Small intestine (tissue), 7 donors: ENCODE data around the gene RNU6-1. TPM values are rescaled to one million over a fixed set of nuclear protein-coding genes. Genes with fewer than 3 reads are reported as not detected.
A peak's percentile ranks its signal among the peaks of the same experiment; 100 is the strongest.

Experiments
- DNase-seq, 2 donors: peaks; one replicate each; pipeline versions ENCODE4 v3.0.0 to v3.0.0-alpha.2; 2013
- FAIRE-seq: peaks from 2 replicates; lab custom pipeline; 2012; peaks lifted over from hg19 to GRCh38; lab: Jason Lieb, UNC
- H3K27ac ChIP-seq, 3 donors: one replicate each; pipeline ENCODE4 v1.5.1; 2013; ENCODE audit warnings: low read length in 2 of 3, mild to moderate bottlenecking in 2 of 3, control low read depth in 1 of 3, inconsistent platforms in 1 of 3, low read depth in 1 of 3, moderate library complexity in 1 of 3
- H3K27me3 ChIP-seq, 3 donors: one replicate each; pipeline ENCODE4 v1.6.1; 2013; ENCODE audit warnings: low read length in 3 of 3, inconsistent platforms in 1 of 3; ENCODE audit not compliant: control insufficient read depth in 3 of 3, insufficient read depth in 3 of 3
- H3K36me3 ChIP-seq, 3 donors: one replicate each; pipeline ENCODE4 v1.6.1; 2013; ENCODE audit warnings: low read length in 3 of 3, inconsistent platforms in 1 of 3, low read depth in 1 of 3, mild to moderate bottlenecking in 1 of 3, moderate library complexity in 1 of 3; ENCODE audit not compliant: control insufficient read depth in 3 of 3, insufficient read depth in 2 of 3
- H3K4me1 ChIP-seq, 3 donors: one replicate each; pipeline ENCODE4 v1.6.1; 2013; ENCODE audit warnings: low read length in 2 of 3, inconsistent platforms in 1 of 3, low read depth in 1 of 3, mild to moderate bottlenecking in 1 of 3, moderate library complexity in 1 of 3; ENCODE audit not compliant: control insufficient read depth in 3 of 3, insufficient read depth in 2 of 3
- H3K4me3 ChIP-seq, 3 donors: one replicate each; pipeline ENCODE4 v1.5.1; 2013; ENCODE audit warnings: low read length in 3 of 3, control low read depth in 1 of 3, inconsistent platforms in 1 of 3, low read depth in 1 of 3, mild to moderate bottlenecking in 1 of 3, moderate library complexity in 1 of 3
- H3K9me3 ChIP-seq, 2 donors: one replicate each; pipeline ENCODE4 v1.6.1; 2013; ENCODE audit warnings: low read depth in 1 of 2, low read length in 1 of 2; ENCODE audit not compliant: control insufficient read depth in 2 of 2, insufficient read depth in 1 of 2
- WGBS, 3 donors: extraction: QIAGEN DNeasy Blood & Tissue Kit; methylation state at CpG; one replicate each; pipeline ENCODE4 v1.1.7; 2013; 5-methylcytosine and 5-hydroxymethylcytosine counted together
- polyA plus RNA-seq, 4 donors: library from polyadenylated mRNA; stranded (reverse) in 3 of 4; unstranded in 1 of 4; fragments of 200-250 nt in 3 of 4; fragments of 120-200 nt in 1 of 4; gene quantifications; one replicate each; pipeline versions ENCODE4 v1.2.1 to v1.2.3, GENCODE V29; 2013
- donor health status: healthy with polysubstance abuse.
- donor health status: control.
- donor health status: control.
- donor health status: Bipolar disorder and iron deficiency.
- donor health status: healthy.

RNU6-1 gene
- polyA plus RNA-seq, 4 donors, result not detected

DNA sequence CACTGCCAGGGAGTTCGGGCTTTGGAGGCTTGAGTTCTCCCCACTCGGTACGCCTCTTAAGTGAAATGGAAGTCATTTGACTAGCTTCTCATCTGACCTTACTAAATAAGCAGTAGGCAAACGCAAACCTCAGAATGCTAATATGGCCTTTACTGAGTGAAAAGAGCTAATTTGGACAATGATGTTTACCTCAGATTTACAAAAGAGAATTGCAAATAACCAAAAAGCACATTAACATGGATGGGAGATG is 1.6 kb upstream of the RNU6-1 start:
- 15 to 27% (median 19%) methylated on average over 4 of the region's 4 CpGs for WGBS, 3 donors
- Histone ChIP-seq H3K36me3 (no peaks in the 10 kb centered on the region), H3K4me3 (peak overlapping the region in 2 of 3 donors; percentile 79 to 96), H3K9me3 (no peaks in the 10 kb centered on the region), H3K27me3 (peaks cover 0 to 14% (median 0%) of the 10 kb centered on the region in 3 donors), H3K4me1 (peaks cover 0 to 11% (median 0%) of the 10 kb centered on the region in 3 donors), H3K27ac (peak overlapping the region in 1 of 3 donors; percentile 95)
- DNase-seq, result no peak
- no peak for FAIRE-seq

DNA sequence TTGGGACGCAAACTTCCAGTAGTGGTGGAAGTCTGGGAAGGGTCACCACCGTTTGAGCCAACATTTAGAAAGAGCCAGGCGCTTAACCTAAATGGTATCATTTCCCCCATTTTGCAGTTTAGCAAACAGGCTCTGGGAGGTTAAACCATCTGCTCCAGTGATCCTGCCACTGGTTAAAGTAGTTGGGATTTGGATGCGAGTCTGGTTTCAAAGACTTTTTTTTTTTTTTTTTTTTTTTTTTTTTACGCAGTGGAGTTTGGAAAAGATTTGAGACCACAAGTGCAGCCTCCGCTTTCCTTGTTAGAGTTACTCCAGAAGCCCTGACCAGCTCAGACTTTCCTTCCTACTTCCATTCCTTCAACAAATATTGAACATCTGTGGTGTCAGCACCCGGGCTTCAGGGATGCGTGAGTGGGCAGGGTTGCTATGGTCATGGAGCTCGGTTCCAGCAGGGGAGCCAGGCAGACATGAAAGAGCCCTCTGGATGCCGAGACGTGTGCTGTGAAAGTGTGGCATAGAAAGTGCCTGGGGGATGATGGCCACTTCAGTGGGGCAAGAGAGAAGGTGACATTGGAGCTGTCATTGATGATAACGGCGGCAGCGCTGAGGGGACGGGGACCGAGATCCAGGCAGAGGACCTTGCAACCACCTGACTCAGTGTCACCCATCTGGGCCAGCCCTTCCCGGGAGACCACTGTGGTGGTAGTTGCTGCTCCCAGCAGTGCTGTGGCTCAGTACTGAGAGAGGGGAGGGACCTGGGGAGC is 1.1 kb upstream of the RNU6-1 start:
- peak overlapping the region; percentile 75 to 99 (median 95) for H3K27ac ChIP-seq
- DNase-seq (peak; percentile 45 to 64), FAIRE-seq (no peak)
- 3 to 6% (median 5%) methylated on average over 17 of the region's 17 CpGs for WGBS, 3 donors
- H3K4me1 ChIP-seq, result peaks cover 0 to 15% (median 2%) of the 10 kb centered on the region in 3 donors
- H3K27me3 ChIP-seq, result peaks cover 0 to 18% (median 1%) of the 10 kb centered on the region in 3 donors
- no peaks in the 10 kb centered on the region for H3K36me3 ChIP-seq
- H3K4me3 ChIP-seq, result peak overlapping the region; percentile 77 to 96 (median 79)
- H3K9me3 ChIP-seq, result no peaks in the 10 kb centered on the region

DNA sequence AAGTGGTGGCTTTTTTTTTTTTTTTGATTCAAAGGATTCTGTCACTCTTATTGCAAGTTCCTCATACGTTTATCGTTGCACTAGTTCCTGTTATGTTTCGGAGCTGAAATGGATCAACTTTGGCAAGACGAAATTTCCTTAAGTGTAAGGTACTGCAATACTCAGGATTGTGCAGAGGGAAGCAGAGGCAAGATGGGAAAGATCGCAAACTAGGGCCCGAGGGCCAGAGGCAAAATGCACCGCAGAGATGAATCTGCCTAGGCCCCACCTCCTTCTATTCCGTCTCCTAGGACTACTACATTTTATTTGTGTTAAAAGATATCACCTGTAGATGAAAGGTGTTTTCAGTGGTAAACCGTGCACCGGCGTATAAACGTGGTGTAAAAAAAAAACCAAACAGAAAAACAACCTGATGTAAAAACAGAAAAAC is 331 bp downstream of the RNU6-1 start:
- peak overlapping the region; percentile 24 to 96 (median 45) for H3K4me3 ChIP-seq
- H3K9me3 ChIP-seq, result no peaks in the 10 kb centered on the region
- no peaks in the 10 kb centered on the region for H3K36me3 ChIP-seq
- 0 to 2% (median 0%) methylated on average over 12 of the region's 12 CpGs for WGBS, 3 donors
- H3K4me1 ChIP-seq, result peaks cover 0 to 27% (median 7%) of the 10 kb centered on the region in 3 donors
- DNase-seq, result peak; percentile 51 to 78
- H3K27ac ChIP-seq, result peak overlapping the region; percentile 49 to 95 (median 92)
- no peak for FAIRE-seq
- peaks cover 0 to 32% (median 8%) of the 10 kb centered on the region in 3 donors for H3K27me3 ChIP-seq

DNA sequence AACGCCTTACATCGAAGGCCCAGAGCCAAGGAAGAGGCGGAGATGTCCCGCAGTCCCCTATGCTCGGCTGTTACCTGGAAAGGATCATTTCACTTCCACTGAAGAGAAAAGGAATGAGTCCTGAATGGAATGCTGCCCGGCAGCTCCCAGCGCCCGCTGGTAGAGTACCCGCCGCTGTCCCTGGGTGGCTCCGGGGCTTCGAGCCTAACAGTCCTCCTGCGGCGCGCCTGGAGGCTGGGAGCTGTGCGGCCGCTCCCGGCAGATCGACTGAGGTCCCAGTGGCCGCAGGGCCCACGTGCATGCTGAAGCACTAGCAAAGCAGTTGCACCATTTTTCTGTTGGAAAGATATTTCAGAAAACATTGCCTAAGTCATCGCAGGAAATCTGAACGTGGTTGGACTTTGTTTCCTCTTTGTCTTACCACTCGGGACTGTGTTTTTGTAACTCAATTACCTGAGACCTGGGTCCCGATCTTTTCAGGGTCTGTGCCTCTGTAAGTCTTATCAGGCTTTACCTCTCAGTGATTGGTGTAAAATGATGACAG is 984 bp downstream of the RNU6-1 start:
- H3K4me3 ChIP-seq, result peak overlapping the region in 2 of 3 donors; percentile 16 to 96
- FAIRE-seq (no peak), DNase-seq (peak; percentile 62 to 81)
- no peaks in the 10 kb centered on the region for H3K9me3 ChIP-seq
- H3K27ac ChIP-seq, result peak overlapping the region in 2 of 3 donors; percentile 1 to 95
- peaks cover 0 to 33% (median 7%) of the 10 kb centered on the region in 3 donors for H3K4me1 ChIP-seq
- WGBS, 3 donors, result 6 to 22% (median 12%) methylated on average over 25 of the region's 25 CpGs
- peaks cover 0 to 39% (median 10%) of the 10 kb centered on the region in 3 donors for H3K27me3 ChIP-seq
- H3K36me3 ChIP-seq, result no peaks in the 10 kb centered on the region

DNA sequence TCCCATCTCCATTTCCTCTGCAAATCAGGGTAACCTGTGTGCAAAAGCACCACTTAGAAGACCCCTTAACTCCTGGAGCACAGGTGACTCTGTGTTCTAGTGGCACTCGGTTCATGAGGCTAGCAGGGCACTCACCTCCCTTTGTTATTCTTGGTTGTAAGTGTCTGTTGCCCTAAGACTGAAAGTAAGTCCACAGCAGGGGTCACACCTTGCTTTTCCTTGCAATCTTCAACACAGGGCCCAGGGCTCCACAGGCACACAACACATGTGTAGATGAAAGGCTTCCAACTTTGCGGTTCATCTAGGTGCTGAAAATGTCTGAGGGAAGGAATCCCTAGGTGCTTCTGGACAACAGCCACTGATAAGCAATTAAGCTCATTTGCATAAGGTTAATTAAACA is 2.9 kb downstream of the RNU6-1 start:
- Histone ChIP-seq H3K27me3 (peaks cover 5 to 58% (median 21%) of the 10 kb centered on the region in 3 donors), H3K4me3 (no peak overlapping the region), H3K9me3 (no peaks in the 10 kb centered on the region), H3K4me1 (peaks cover 2 to 51% (median 7%) of the 10 kb centered on the region in 3 donors), H3K27ac (no peak overlapping the region), H3K36me3 (no peaks in the 10 kb centered on the region)
- 73 to 76% (median 75%) methylated on average over 2 of the region's 2 CpGs for WGBS, 3 donors
- DNase-seq, result no peak
- no peak for FAIRE-seq

DNA sequence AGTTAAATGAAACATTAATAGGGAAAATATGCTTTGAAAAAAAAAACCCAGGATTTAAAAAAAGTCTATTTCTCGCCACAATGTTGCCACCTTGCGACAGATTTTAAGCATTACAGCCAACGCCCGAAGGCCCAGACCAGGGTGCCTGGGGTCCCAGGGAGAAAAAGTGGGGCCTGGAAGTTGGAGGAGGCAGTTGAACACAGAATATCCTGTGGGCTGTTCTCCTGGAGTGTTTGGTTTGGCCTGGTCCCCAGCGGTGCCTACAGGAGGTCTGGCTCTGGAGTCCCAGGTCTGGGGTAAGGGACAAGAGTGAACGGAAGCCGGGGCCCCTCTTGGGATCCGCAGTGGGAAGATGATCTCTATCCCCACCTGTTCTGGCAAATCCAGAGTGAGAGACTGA is 3.4 kb downstream of the RNU6-1 start:
- peak; percentile 50 to 66 for DNase-seq
- peaks cover 2 to 50% (median 7%) of the 10 kb centered on the region in 3 donors for H3K4me1 ChIP-seq
- WGBS, 3 donors, result 36 to 37% (median 37%) methylated on average over 8 of the region's 8 CpGs

DNA sequence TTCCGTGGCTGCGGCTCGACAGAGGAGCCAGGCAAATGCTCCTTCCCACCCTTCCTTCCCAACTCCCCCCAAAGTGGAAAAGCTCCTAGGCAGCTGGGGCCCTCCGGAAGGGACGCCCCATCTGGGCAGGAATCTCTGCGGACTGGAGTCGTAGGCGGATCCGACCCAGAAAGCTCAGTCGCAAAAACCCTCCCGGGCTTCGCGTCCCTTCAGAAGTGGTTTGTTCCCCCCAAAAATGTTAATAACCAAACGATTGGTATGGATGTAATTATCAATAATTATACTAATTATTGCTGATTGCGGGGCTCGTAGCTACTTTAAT is 3.8 kb downstream of the RNU6-1 start:
- WGBS, 3 donors, result 2 to 5% (median 2%) methylated on average over 16 of the region's 16 CpGs
- no peak for FAIRE-seq
- Histone ChIP-seq H3K9me3 (no peaks in the 10 kb centered on the region), H3K27me3 (peaks cover 5 to 66% (median 28%) of the 10 kb centered on the region in 3 donors), H3K36me3 (no peaks in the 10 kb centered on the region), H3K27ac (no peak overlapping the region), H3K4me1 (peaks cover 2 to 46% (median 7%) of the 10 kb centered on the region in 3 donors), H3K4me3 (peak overlapping the region in 2 of 3 donors; percentile 40)
- DNase-seq, result peak in 1 of 2 donors; percentile 40

More for the DNA sequence above, 3.4 kb downstream of the RNU6-1 start:
- FAIRE-seq, result no peak
- H3K27me3 ChIP-seq, result peaks cover 5 to 62% (median 25%) of the 10 kb centered on the region in 3 donors
- H3K4me3 ChIP-seq, result peak overlapping the region in 1 of 3 donors; percentile 40
- H3K36me3 ChIP-seq, result no peaks in the 10 kb centered on the region
- H3K27ac ChIP-seq, result no peak overlapping the region
- no peaks in the 10 kb centered on the region for H3K9me3 ChIP-seq

DNA sequence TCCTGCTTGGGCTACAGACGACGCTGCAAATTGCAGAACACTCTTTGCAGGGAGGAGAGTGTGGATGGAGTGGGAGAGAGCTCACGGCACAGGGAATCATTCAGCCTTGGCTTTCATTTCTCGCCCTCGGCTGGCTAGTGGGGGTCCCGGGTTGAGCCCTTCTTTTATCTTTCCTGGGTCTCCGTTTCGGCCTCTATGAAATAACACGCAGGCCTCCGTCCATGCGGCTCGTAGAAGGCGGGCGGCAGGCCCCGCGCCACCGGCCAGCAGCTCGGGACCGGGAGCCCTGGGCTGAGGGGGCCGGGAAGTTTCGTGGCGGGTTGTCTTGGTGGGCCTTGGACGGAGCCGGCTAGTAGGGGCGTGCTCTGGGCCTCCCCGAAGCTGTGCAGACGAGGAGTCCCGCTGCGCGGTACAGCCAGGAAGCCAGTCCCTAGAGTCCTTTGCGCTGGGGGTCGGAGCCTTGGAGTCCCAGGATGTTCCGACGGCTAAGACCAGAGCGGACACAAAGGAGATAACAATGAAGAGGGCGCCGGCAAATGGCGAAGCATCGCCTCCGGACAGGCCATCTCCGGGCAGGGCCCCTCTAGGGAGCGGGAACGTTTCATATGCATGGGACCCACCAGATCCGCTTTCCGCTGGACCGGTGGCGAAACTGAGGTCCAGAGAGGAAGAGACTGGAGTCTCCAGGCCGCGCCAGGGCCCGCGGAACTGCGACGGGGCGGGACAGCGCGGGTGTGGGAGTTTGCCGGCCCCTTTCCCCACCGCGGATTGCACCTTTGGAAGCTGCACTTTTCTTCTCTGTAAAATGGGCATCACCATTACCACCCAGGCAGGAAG is 4.3 kb downstream of the RNU6-1 start:
- DNase-seq (peak in 1 of 2 donors; percentile 55), FAIRE-seq (no peak)
- Histone ChIP-seq H3K36me3 (no peaks in the 10 kb centered on the region), H3K9me3 (no peaks in the 10 kb centered on the region), H3K27ac (no peak overlapping the region), H3K4me3 (peak overlapping the region in 2 of 3 donors; percentile 40), H3K27me3 (peaks cover 7 to 72% (median 34%) of the 10 kb centered on the region in 3 donors), H3K4me1 (peaks cover 2 to 44% (median 7%) of the 10 kb centered on the region in 3 donors)
- 2 to 5% (median 3%) methylated on average over 58 to 59 of the region's 59 CpGs for WGBS, 3 donors
